PFSK-1 (cell line): ENCODE measurements around the gene ZNF384.

ENCODE experiments used
- FOXP2 ChIP-seq: optimal IDR thresholded peaks from 2 replicates; pipeline ENCODE3; 2011; ENCODE audit warnings: borderline replicate concordance, control low read depth, inconsistent platforms; ENCODE audit not compliant: insufficient read depth; ENCODE audit errors: extremely low read length, extremely low read depth
- POLR2AphosphoS5 ChIP-seq: IDR thresholded peaks from 2 replicates; pipeline ENCODE4 v1.6.1; 2012; ENCODE audit warnings: low read depth, mild to moderate bottlenecking, control low read depth, low read length, moderate library complexity
- REST ChIP-seq, 2 experiments: IDR thresholded peaks; 2 replicates each; pipeline versions ENCODE4 v1.6.1 to v1.8.0; 2011 to 2012; ENCODE audit warnings: low read depth in 2 of 2, low read length in 2 of 2, control low read depth in 1 of 2, inconsistent platforms in 1 of 2, mild to moderate bottlenecking in 1 of 2, moderate library complexity in 1 of 2; ENCODE audit not compliant: insufficient read depth in 1 of 2
- SIN3A ChIP-seq: IDR thresholded peaks from 2 replicates; pipeline ENCODE4 v1.6.1; 2012; ENCODE audit warnings: mild to moderate bottlenecking, low read length, moderate library complexity, borderline replicate concordance; ENCODE audit not compliant: insufficient read depth
- TAF1 ChIP-seq: IDR thresholded peaks from 2 replicates; pipeline ENCODE4 v1.6.1; 2012; ENCODE audit warnings: low read length, control low read depth, borderline replicate concordance; ENCODE audit not compliant: insufficient read depth

Gene ZNF384

GRCh38 chr12:6641131-6641530 is 48.0 kb downstream of the ZNF384 start:
- TF ChIP-seq SIN3A (no peak), TAF1 (no peak), POLR2AphosphoS5 (no peak), REST (IDR thresholded peaks at IDR 0.05; ENCODE audit: insufficient read depth in 1 of 2, low read depth in 2 of 2, low read length in 2 of 2) (no peak), FOXP2 (no peak)

GRCh38 chr12:6640497-6640896 is 48.7 kb downstream of the ZNF384 start:
- no peak for TF ChIP-seq REST (IDR thresholded peaks at IDR 0.05; ENCODE audit: insufficient read depth in 1 of 2, low read depth in 2 of 2, low read length in 2 of 2)
- TF ChIP-seq FOXP2 = no peak
- no peak for TF ChIP-seq TAF1
- no peak for TF ChIP-seq POLR2AphosphoS5
- no peak for TF ChIP-seq SIN3A

- no peak for TF ChIP-seq POLR2AphosphoS5
- TF ChIP-seq REST (IDR thresholded peaks at IDR 0.05; ENCODE audit: insufficient read depth in 1 of 2, low read depth in 2 of 2, low read length in 2 of 2) = no peak
- no peak for TF ChIP-seq TAF1
- no peak for TF ChIP-seq SIN3A
- TF ChIP-seq FOXP2 = no peak
These were observed 49.9 kb downstream of the ZNF384 start for GRCh38 chr12:6639151-6639801.

- TF ChIP-seq SIN3A (no peak), REST (IDR thresholded peaks at IDR 0.05; ENCODE audit: insufficient read depth in 1 of 2, low read depth in 2 of 2, low read length in 2 of 2) (no peak), FOXP2 (no peak), POLR2AphosphoS5 (no peak), TAF1 (no peak)
These were observed 50.9 kb downstream of the ZNF384 start for GRCh38 chr12:6638305-6638704.
